GM23248 (cell line): ENCODE data around the gene AGBL5. TPM values are rescaled to one million over a fixed set of nuclear protein-coding genes. Genes with fewer than 3 reads are reported as not detected.

ENCODE experiments used
- DNase-seq: peaks from one replicate; pipeline ENCODE4 v3.0.0-alpha.2; 2015
- H2AFZ ChIP-seq: fragments of 200-600 bp; sonication (generic); 2 replicates; pipeline ENCODE4 v1.6.1; 2016; ENCODE audit warnings: antibody characterized with exemption
- H3F3A ChIP-seq: fragments of 200-600 bp; sonication (generic); 2 replicates; pipeline ENCODE4 v1.6.1; 2016; ENCODE audit warnings: mild to moderate bottlenecking, antibody characterized with exemption, mixed run types; ENCODE audit not compliant: insufficient read depth
- H3K27ac ChIP-seq: fragments of 200-600 bp; sonication (generic); 2 replicates; pipeline ENCODE4 v1.5.1; 2016; ENCODE audit warnings: mild to moderate bottlenecking
- H3K27me3 ChIP-seq: fragments of 200-600 bp; sonication (generic); replicated peaks from 2 replicates; pipeline ENCODE4 v1.6.1; 2016; ENCODE audit warnings: mild to moderate bottlenecking; ENCODE audit not compliant: insufficient read depth
- H3K36me3 ChIP-seq: fragments of 200-600 bp; sonication (generic); 2 replicates; pipeline ENCODE4 v1.6.1; 2016; ENCODE audit warnings: low read depth, mild to moderate bottlenecking
- H3K4me1 ChIP-seq: fragments of 200-600 bp; sonication (generic); 2 replicates; pipeline ENCODE4 v1.6.1; 2016; ENCODE audit warnings: mild to moderate bottlenecking; ENCODE audit not compliant: insufficient read depth
- H3K4me2 ChIP-seq: fragments of 200-600 bp; sonication (generic); one replicate; pipeline ENCODE4 v1.6.1; 2016; ENCODE audit warnings: mild to moderate bottlenecking; ENCODE audit not compliant: unreplicated experiment
- H3K4me3 ChIP-seq: fragments of 200-600 bp; sonication (generic); 2 replicates; pipeline ENCODE4 v1.5.1; 2016; ENCODE audit warnings: mild to moderate bottlenecking
- H3K79me2 ChIP-seq: fragments of 200-600 bp; sonication (generic); 2 replicates; pipeline ENCODE4 v1.6.1; 2016; ENCODE audit warnings: mild to moderate bottlenecking; ENCODE audit not compliant: insufficient read depth
- H3K9ac ChIP-seq: fragments of 200-600 bp; sonication (generic); 2 replicates; pipeline ENCODE4 v1.6.1; 2016; ENCODE audit warnings: mild to moderate bottlenecking
- H3K9me2 ChIP-seq: fragments of 200-600 bp; sonication (generic); 2 replicates; pipeline ENCODE4 v1.6.1; 2016; ENCODE audit warnings: mixed run types, mild to moderate bottlenecking, moderate library complexity; ENCODE audit not compliant: insufficient read depth
- H3K9me3 ChIP-seq: fragments of 200-600 bp; sonication (generic); one replicate; pipeline ENCODE4 v1.6.1; 2017; ENCODE audit warnings: low read depth
- H4K20me1 ChIP-seq: fragments of 200-600 bp; sonication (generic); 2 replicates; pipeline ENCODE4 v1.6.0; 2016; ENCODE audit not compliant: insufficient read depth
- EZH2 ChIP-seq: fragments of 200-600 bp; sonication (generic); IDR thresholded peaks from 2 replicates; pipeline ENCODE4 v1.6.1; 2018; ENCODE audit warnings: antibody characterized with exemption, mild to moderate bottlenecking; ENCODE audit not compliant: insufficient read depth, poor library complexity, severe bottlenecking
- EZH2phosphoT487 ChIP-seq: fragments of 200-600 bp; sonication (generic); IDR thresholded peaks from 2 replicates; pipeline ENCODE4 v1.6.1; 2018; ENCODE audit warnings: antibody characterized with exemption, moderate library complexity, mild to moderate bottlenecking, low read depth; ENCODE audit not compliant: insufficient read depth
- WGBS, 2 experiments: methylation state at CpG; one replicate each; pipeline ENCODE4 v1.1.6; 2015 to 2017; ENCODE audit warnings: low lambda C conversion rate in 2 of 2, low coverage in 1 of 2; ENCODE audit errors: missing lambda C conversion rate in 2 of 2; 5-methylcytosine and 5-hydroxymethylcytosine counted together
- in situ Hi-C: fragments of 300-500 bp; cut with MboI; formaldehyde crosslinking; loops from 2 replicates; pipeline ENCODE4 v1.15.0; 2020
- polyA plus RNA-seq: library from polyadenylated mRNA; unstranded; fragments of >200 nt; fragmentation: Nextera tagmentation; extraction: Ambion mirVana; gene quantifications from 2 replicates; pipeline ENCODE4 v1.2.1, GENCODE V29; 2016
- total RNA-seq: library from RNA; depleted of rRNA; stranded (reverse); fragments of >200 nt; shearing (Covaris generic); gene quantifications from 2 replicates; pipeline ENCODE4 v1.2.3, GENCODE V29; 2014

The AGBL5 gene
- total and polyA plus RNA-seq, 2 experiments from 2014 or later, result 15.2 to 19.7 TPM

DNA sequence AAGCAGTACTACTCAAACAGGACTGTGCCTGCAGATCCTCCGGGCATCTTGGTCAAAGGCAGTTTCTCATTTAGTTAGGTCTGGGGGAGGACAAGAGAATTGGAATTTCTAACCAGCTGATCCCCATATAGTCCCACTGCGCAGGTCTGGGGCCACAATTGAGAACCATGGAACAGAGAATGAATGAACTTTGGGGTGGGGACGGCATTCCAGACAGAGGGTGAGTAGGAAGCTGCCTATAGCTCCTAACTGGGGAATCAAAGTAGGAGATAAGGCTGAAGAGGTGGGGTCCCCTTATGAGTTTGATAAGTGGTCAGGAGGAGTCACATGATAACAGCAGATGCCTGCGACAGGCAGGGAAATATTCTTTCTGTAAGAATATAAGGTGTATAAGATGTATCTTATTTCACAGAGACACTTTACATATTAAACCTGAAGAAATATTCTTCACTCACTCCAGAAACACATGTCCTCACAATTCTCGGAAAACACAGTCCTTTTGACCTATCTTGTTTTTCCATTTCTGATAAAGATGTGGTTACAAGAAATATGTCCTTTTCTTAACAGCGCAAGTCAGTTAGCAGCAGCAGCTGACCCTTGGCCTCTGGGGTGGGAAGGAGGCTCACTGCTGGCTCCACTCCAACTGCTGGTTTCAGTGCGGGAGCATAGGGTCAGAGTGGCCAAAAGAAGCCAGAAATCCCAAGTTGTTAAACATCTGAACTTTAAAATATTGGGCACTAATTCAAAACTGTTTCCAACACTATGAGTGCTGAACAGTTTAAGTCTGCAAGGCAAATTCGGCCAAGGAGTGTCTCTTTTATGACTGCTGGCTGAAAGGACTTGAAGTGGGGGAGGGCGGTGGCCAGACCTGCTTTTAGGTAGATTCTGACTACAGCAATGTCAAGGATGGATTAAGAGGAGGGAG, 31.3 kb upstream of the AGBL5 start:
- TF ChIP-seq EZH2phosphoT487, result no peak
- no peak for TF ChIP-seq EZH2
- H3K27me3 ChIP-seq, result no peaks in the 10 kb centered on the region
- peaks cover 25% of the 10 kb centered on the region for H3K4me1 ChIP-seq
- in situ Hi-C loops, result loop anchor here (10.0 kb wide), 1 partner anchor 55 kb away; no protein-coding TSS in a partner anchor
- no peak overlapping the region for H2AFZ ChIP-seq
- H3K36me3 ChIP-seq, result no peaks in the 10 kb centered on the region
- H3K9me3 ChIP-seq, result no peaks in the 10 kb centered on the region
- no peaks in the 10 kb centered on the region for H4K20me1 ChIP-seq
- no peak overlapping the region for H3K27ac ChIP-seq
- H3K9me2 ChIP-seq, result no peaks in the 10 kb centered on the region
- H3K9ac ChIP-seq, result no peak overlapping the region
- DNase-seq, result no peak
- no peak overlapping the region for H3K4me3 ChIP-seq
- H3K79me2 ChIP-seq, result no peaks in the 10 kb centered on the region
- H3K4me2 ChIP-seq, result no peak overlapping the region
- 70 to 72% methylated on average over 9 of the region's 9 CpGs for WGBS, 2 experiments
- H3F3A ChIP-seq, result peaks cover 18% of the 10 kb centered on the region

DNA sequence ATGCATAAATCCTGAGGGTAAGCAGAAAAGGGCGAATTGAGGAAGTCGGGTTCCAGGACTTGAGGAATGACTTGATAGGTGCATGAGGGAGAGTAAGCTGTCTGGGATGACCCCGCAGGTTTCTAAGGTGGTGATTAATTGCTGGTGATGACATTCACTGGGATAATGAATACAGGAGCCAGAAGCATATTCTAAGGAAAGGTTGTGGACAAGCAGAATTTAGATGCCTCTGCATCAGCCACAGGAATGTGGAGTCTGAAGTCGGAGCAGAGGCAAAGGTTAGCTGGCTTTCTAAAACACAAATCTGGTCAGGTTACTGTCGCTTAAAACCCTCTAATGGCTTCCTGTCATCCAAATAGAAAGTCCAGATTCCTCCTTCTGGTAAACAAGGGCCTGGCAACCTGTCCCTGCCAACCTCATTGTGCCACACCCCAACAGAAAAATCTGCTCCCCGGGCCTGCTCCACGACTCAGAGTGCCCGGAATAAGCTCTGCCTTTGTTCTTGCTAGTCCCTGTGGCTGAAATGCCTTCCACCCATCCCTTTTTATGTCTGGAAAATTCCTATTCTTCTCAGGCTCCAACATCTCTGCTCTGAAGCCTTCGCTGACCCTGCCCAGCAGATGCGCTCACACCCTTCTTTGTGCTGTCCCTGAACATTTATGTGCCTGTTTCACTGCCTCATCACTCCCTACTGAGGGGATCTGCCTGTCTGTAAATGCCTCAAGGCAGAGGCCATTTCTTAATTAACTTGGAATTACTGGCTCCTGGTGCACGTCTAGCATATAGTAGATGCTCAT, 30.0 kb upstream of the AGBL5 start:
- Histone ChIP-seq H3K9me2 (no peaks in the 10 kb centered on the region), H3K9me3 (no peaks in the 10 kb centered on the region), H3K4me2 (no peak overlapping the region), H2AFZ (no peak overlapping the region), H3K4me1 (peaks cover 13% of the 10 kb centered on the region), H3K27me3 (no peaks in the 10 kb centered on the region), H3K79me2 (no peaks in the 10 kb centered on the region), H3K27ac (no peak overlapping the region), H3K9ac (no peak overlapping the region), H4K20me1 (no peaks in the 10 kb centered on the region), H3K4me3 (no peak overlapping the region), H3K36me3 (no peaks in the 10 kb centered on the region), H3F3A (peaks cover 9% of the 10 kb centered on the region)
- in situ Hi-C loops, result no loop called here
- peak; percentile 42 for DNase-seq
- 50 to 51% methylated on average over 11 of the region's 11 CpGs for WGBS, 2 experiments
- TF ChIP-seq EZH2phosphoT487 (no peak), EZH2 (no peak)

DNA sequence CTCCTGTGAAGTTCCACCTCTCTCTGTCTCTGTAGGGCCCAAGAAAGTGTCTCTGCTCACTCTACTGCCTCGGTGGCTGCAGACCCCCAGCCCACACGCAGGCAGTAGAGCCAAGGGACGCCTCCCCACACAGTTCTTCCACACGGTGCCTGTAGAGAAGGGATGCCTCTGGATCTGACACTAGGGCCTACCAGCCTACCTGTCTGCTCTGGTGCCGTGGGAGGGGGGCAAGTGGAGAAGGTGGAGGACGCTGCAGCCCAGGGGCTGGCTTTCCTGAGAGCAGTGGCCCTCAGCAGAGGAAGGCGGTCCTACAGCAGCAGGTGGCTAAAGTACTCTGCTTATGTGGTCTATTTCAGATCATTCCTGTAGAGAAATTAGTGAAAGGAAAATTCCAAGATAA, 27.7 kb upstream of the AGBL5 start:
- TF ChIP-seq EZH2phosphoT487 (no peak), EZH2 (no peak)
- Histone ChIP-seq H3K27ac (no peak overlapping the region), H2AFZ (no peak overlapping the region), H3K4me3 (no peak overlapping the region), H3F3A (peaks cover 9% of the 10 kb centered on the region), H3K4me1 (peaks cover 10% of the 10 kb centered on the region), H3K79me2 (peaks cover 18% of the 10 kb centered on the region), H3K9me2 (no peaks in the 10 kb centered on the region), H3K36me3 (no peaks in the 10 kb centered on the region), H3K9ac (no peak overlapping the region), H3K4me2 (no peak overlapping the region), H3K27me3 (no peaks in the 10 kb centered on the region), H4K20me1 (no peaks in the 10 kb centered on the region), H3K9me3 (no peaks in the 10 kb centered on the region)
- in situ Hi-C loops, result no loop called here
- DNase-seq, result no peak
- 90 to 96% methylated on average over 7 of the region's 7 CpGs for WGBS, 2 experiments

DNA sequence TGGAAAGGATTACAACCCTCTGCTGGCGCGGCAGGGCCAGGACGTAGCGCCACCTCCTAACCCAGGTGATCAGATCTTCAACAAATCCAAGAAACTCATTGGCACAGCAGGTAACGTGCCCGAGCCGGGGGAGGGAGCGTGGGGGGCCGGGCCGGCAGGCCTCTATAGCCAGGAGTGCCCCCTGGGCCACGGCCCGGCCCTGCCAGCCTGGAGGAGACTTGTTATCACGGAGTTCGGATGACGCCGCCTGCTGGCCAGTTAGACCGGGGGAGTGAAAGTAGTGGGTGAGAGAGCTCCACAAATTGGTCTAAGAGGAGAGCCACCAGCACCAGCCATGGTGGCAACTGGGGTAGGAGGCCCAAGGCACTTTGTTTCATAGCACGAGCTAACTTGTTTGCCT, 27.3 kb upstream of the AGBL5 start:
- H3F3A ChIP-seq, result peaks cover 9% of the 10 kb centered on the region
- no peak overlapping the region for H2AFZ ChIP-seq
- peak; percentile 19 for DNase-seq
- peaks cover 10% of the 10 kb centered on the region for H3K4me1 ChIP-seq
- no peaks in the 10 kb centered on the region for H3K27me3 ChIP-seq
- no peak overlapping the region for H3K27ac ChIP-seq
- no peak for TF ChIP-seq EZH2phosphoT487
- TF ChIP-seq EZH2, result no peak
- 87 to 88% methylated on average over 16 to 18 of the region's 18 CpGs for WGBS, 2 experiments
- H3K9ac ChIP-seq, result no peak overlapping the region
- H4K20me1 ChIP-seq, result no peaks in the 10 kb centered on the region
- H3K36me3 ChIP-seq, result no peaks in the 10 kb centered on the region
- no peak overlapping the region for H3K4me3 ChIP-seq
- no peaks in the 10 kb centered on the region for H3K9me2 ChIP-seq
- peaks cover 22% of the 10 kb centered on the region for H3K79me2 ChIP-seq
- no peak overlapping the region for H3K4me2 ChIP-seq
- in situ Hi-C loops, result no loop called here
- H3K9me3 ChIP-seq, result no peaks in the 10 kb centered on the region
